HPDE6-E6E7 (cell line): Measurements from ENCODE around the gene RPGRIP1.
"Not testable (repeated sequence)": the region's sequence is repeated elsewhere in the genome, so short reads cannot be mapped to it uniquely, and the experiment has no call there.

ENCODE experiments used
- DNase-seq: peaks from one replicate; pipeline ENCODE4 v3.0.0; 2011; ENCODE audit warnings: missing footprints; ENCODE audit errors: extremely low spot score

RPGRIP1 gene

DNA sequence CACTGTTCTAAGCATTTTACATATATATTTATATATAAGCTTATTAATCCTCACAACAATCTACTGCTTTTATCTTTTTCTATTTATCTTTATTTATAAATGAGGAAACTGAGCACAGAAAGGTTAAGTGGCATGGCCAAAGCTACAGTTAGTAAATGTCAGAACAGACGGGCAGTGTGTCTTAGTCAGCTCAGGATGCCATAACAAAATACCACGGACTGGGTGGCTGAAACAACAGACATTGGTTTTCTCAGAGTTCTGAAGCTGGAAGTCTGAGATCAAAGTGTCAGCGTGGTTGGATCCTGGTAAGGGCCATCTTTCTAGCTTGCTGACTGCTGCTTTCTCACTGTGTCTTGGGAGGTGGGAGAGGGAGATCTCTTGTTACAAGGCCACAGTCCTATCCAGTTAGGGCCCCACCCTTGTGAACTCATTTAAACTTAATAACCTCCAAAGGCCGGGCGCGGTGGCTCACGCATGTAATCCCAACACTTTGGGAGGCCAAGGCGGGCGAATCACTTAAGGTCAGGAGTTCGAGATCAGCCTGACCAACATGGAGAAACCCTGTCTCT is 19.8 kb downstream of the RPGRIP1 start:
- DNase-seq: no peak

DNA sequence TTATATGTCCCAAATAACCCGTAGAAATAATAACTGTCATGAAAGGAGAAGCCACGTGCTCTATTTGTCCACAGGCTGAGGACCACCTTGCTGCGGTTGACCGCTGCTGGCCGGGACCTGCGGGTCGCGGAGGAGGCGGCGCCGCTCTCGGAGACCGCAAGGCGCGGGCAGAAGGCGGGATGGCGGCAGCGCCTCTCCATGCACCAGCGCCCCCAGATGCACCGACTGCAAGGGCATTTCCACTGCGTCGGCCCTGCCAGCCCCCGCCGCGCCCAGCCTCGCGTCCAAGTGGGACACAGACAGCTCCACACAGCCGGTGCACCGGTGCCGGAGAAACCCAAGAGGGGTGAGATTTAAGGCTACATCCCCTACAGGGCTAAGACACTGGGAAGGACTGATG is 21.0 kb downstream of the RPGRIP1 start:
- no peak for DNase-seq

GRCh38 chr14:21302013-21302835 is 22.3 kb downstream of the RPGRIP1 start:
- DNase-seq: no peak

- DNase-seq: not testable (repeated sequence)
Observed at GRCh38 chr14:21302836-21303140, 22.9 kb downstream of the RPGRIP1 start.

GRCh38 chr14:21307637-21308036 is 27.8 kb downstream of the RPGRIP1 start:
- DNase-seq: no peak

DNA sequence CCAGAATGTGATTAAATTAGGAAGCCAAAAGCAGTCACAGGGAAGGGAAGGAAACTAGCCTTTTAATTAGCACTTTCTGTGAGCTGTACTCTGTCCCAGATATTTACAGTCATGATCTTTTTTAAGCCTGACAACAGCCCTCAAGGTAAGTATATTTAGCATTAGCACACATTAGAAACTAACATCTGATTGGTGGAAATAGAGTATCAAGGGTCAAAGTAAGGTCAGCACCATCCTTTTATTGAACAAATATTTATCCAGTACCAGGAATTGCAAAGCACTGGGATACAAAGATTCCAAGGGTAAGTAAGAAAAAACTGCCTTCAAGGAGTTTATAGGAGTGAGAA is 28.2 kb downstream of the RPGRIP1 start:
- no peak for DNase-seq

DNA sequence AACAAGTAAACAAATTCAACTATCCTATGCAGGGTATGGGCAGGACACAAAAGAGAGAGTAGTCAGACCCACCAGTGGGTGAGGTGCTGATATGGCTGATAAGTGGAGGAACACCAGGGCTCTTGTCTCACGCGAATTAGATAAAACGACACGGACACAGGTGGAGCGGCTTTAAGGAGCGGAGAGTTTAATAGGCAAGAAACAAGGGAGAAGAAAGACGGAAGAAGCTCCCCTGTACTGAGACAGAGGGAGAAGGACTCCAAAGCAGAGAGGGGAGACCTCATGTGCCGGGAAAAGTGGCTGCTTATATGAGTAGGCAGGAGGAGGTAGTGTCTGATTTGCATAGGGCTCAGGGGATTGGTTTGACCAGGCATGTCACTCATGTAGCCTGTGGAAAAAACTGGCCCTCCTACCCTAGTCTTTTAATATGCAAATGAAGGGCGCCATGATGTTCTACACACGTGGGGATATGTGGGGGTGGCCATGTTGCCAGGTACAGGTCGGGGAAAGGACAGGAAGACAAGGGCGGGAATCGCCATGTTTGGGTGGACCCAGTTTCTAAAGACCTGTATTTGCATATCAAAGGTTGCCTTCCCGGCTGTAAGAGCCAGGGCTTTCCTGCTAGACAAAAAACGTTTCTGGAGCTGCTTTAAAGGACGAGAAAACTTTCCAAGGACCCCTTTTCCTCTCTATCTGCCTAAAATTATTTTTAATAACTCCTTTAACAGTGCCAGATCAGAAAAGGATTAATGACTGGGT is 28.8 kb downstream of the RPGRIP1 start:
- peak; percentile 35 for DNase-seq

GRCh38 chr14:21309238-21309636 is 29.4 kb downstream of the RPGRIP1 start:
- DNase-seq: no peak

DNA sequence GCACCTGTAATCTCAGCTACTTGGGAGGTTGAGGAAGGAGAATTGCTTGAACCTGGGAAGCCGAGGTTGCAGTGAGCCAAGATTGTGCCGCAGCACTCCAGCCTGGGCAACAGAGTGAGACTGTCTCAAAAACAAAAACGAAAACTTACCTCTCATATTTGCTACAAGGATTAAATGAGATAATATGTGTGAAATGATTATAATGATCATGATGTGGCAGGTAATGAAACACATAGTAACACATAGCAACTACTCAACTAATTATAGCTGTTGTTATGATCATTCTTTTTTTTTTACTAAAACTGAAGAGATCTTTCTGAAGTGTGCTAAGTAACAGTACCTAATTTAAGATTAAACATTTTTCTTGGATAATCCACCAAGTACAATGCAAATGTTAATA is 30.1 kb downstream of the RPGRIP1 start:
- DNase-seq: no peak

DNA sequence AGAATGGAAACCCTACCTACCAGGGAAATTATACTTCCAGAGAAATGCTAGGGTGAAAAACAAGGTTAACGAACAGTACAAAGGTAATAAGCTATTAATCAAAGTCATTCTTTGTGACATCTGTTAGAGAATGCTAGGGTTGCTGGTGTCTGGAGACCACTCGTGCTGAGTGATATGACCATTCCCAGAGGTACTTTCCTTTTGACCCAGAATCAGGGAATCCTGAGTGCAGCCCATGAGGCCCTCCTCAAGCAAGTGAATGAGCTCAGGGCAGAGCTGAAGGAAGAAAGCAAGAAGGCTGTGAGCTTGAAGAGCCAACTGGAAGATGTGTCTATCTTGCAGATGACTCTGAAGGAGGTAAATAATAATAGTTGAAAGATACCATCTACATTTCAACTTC is 31.7 kb downstream of the RPGRIP1 start:
- no peak for DNase-seq

GRCh38 chr14:21313512-21313911 is 33.6 kb downstream of the RPGRIP1 start:
- no peak for DNase-seq

DNA sequence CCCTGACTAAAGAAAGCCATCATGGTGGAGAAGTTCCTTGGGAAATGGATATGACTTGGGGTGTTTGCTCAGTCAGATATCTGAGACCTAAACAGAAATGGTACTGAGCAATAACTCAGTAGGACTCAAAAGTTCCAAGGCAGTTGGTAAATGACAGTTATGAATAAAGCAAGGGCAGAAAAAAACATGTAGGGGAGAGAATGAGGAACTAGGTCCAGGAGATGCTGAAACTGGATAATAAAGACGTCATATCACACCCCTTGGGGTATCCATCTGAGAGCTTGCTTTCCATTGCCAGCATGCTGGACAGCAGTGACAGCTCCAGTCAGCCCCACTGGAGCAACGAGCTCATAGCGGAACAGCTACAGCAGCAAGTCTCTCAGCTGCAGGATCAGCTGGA is 37.5 kb downstream of the RPGRIP1 start:
- no peak for DNase-seq

DNA sequence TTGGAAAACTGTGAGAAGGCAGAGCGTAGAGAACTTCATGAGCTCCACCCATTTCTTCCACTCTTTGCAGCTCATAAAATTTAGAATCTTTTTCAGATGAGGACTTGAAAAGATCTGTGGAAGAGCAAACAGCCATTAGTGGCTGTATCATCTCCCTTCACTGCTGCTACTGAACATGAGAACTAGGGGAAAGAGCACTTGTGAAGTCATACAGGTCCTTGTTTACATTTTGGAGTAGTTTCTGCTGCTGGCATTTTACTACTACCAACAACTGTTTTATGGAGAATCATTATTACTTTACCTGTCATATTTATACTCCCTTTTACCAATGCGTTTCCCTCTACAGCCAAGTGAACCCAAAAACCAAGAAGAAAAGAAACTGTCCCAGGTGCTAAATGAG is 41.0 kb downstream of the RPGRIP1 start:
- no peak for DNase-seq

DNA sequence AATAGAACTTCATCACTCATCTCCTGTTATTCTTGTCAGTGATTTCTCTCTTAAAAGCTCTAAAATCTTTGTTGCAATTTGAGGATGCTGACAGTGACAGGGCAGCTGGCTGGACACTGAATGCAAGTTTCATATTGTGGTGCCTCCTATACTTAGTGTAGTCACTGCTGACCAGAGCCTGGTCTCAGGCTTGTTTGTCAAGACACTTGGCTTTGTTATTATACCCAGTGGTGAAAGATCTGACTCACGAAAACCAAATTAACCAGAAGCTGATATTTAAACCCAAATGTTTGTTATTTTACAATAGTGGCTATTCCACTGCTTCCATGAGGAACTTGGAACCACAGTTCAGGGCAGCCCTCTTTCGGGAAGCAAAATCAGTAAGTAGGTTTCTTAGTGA is 42.8 kb downstream of the RPGRIP1 start:
- no peak for DNase-seq

DNA sequence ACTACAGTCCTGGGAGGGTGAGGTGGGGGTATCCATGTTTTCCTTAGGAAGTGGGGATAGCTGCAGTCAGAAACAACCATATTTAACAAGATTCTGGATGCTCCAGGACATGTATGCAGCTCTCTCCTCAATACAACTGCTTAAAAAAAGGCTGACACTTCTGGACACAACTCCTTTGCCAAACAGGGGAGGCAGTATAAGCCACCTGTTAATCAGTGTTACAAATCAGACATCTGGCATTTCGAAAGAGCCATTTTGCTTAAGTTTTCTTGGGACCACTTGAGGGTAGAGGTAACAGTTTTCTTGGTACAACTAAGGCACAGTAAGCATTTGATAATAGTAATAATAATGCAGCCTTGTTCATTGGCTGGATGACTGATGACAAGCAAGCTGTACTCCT is 47.1 kb downstream of the RPGRIP1 start:
- no peak for DNase-seq
